Measurements from ENCODE around the gene TAX1BP3. TPM values are rescaled to one million over a fixed set of nuclear protein-coding genes. Genes with fewer than 3 reads are reported as not detected.
A peak's percentile ranks its signal among the peaks of the same experiment; 100 is the strongest.

Gene TAX1BP3
- total and polyA plus RNA-seq, 2 of the 13 experiments (the other 11 are each of a cell fraction or from before 2014, with no cell fraction given), result 16.7 to 45.1 TPM

- TF ChIP-seq ZNF546 (CRISPR knock-in tag; conservative IDR thresholded peaks at IDR 0.05), result no peak
- no peak for TF ChIP-seq BRCA1 (CRISPR knock-in tag; IDR thresholded peaks at IDR 0.05)
- no peak for TF ChIP-seq PRDM4 (CRISPR knock-in tag; IDR thresholded peaks at IDR 0.05; ENCODE audit: borderline replicate concordance)
- TF ChIP-seq BHLHE40 (IDR thresholded peaks at IDR 0.05; ENCODE audit: low read length), result peak; percentile 20; the same call in 1 of the 2 replicates
- no peak for TF ChIP-seq ZNF674 (CRISPR knock-in tag; IDR thresholded peaks at IDR 0.05; ENCODE audit: low read depth)
- TF ChIP-seq, protein P1, sequence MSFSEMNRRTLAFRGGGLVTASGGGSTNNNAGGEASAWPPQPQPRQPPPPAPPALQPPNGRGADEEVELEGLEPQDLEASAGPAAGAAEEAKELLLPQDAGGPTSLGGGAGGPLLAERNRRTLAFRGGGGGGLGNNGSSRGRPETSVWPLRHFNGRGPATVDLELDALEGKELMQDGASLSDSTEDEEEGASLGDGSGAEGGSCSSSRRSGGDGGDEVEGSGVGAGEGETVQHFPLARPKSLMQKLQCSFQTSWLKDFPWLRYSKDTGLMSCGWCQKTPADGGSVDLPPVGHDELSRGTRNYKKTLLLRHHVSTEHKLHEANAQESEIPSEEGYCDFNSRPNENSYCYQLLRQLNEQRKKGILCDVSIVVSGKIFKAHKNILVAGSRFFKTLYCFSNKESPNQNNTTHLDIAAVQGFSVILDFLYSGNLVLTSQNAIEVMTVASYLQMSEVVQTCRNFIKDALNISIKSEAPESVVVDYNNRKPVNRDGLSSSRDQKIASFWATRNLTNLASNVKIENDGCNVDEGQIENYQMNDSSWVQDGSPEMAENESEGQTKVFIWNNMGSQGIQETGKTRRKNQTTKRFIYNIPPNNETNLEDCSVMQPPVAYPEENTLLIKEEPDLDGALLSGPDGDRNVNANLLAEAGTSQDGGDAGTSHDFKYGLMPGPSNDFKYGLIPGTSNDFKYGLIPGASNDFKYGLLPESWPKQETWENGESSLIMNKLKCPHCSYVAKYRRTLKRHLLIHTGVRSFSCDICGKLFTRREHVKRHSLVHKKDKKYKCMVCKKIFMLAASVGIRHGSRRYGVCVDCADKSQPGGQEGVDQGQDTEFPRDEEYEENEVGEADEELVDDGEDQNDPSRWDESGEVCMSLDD (CRISPR knock-in tag; IDR thresholded peaks at IDR 0.05; ENCODE audit: borderline replicate concordance), result no peak
- no peak for TF ChIP-seq ZFP36L1 (CRISPR knock-in tag; IDR thresholded peaks at IDR 0.05)
- TF ChIP-seq KAT2B (IDR thresholded peaks at IDR 0.05; ENCODE audit: borderline replicate concordance, low read depth, low read length), result no peak
- TF ChIP-seq NCOA1 (CRISPR knock-in tag; IDR thresholded peaks at IDR 0.05), result no peak
- no peak for TF ChIP-seq RAD51 (IDR thresholded peaks at IDR 0.05; ENCODE audit: borderline replicate concordance)
- peak; percentile 57 for TF ChIP-seq STAG1 (CRISPR knock-in tag; IDR thresholded peaks at IDR 0.05)
Measured at GRCh38 chr17:3683054-3683511, 14.7 kb upstream of the TAX1BP3 start (continued).
